Ovary (tissue), 9 donors: ENCODE measurements around the gene PRSS1. TPM values are rescaled to one million over a fixed set of nuclear protein-coding genes. Genes with fewer than 3 reads are reported as not detected.

Source experiments
- DNase-seq, 5 donors: peaks; one replicate each; pipeline ENCODE4 v3.0.0-alpha.2; 2019 to 2020
- H3K27ac ChIP-seq, 2 donors: fragments of 200-600 bp; one replicate each; pipeline versions ENCODE4 v1.5.1 to v1.8.0; 2019 to 2022
- H3K27me3 ChIP-seq: fragments of 200-600 bp; one replicate; pipeline ENCODE4 v1.8.0; 2022
- H3K36me3 ChIP-seq: fragments of 200-600 bp; sonication (generic); one replicate; pipeline ENCODE4 v1.5.1; 2019
- H3K4me1 ChIP-seq: one replicate; pipeline ENCODE4 v1.8.1; 2013; ENCODE audit warnings: mild to moderate bottlenecking, moderate library complexity; ENCODE audit not compliant: insufficient read depth
- H3K4me3 ChIP-seq: fragments of 200-600 bp; sonication (generic); one replicate; pipeline ENCODE4 v1.5.1; 2017
- H3K9me3 ChIP-seq, 2 donors: fragments of 200-600 bp in 1 of 2; sonication (generic) in 1 of 2; one replicate each; pipeline versions ENCODE4 v1.5.1 to v1.8.1; 2013 to 2019; ENCODE audit warnings: mild to moderate bottlenecking in 1 of 2, moderate library complexity in 1 of 2
- CTCF ChIP-seq, 3 donors: fragments of 450-650 bp in 2 of 3; fragments of 200-600 bp in 1 of 3; IDR thresholded peaks; one replicate each; pipeline versions ENCODE4 v1.5.1 to v1.8.0; 2016 to 2022; ENCODE audit warnings: antibody characterized with exemption in 3 of 3, mild to moderate bottlenecking in 1 of 3
- EP300 ChIP-seq: sonication (generic); formaldehyde crosslinking; IDR thresholded peaks from one replicate; pipeline ENCODE4 v1.6.1; 2017; ENCODE audit warnings: antibody characterized with exemption
- POLR2A ChIP-seq: fragments of 450-650 bp; IDR thresholded peaks from one replicate; pipeline ENCODE4 v1.6.1; 2017; ENCODE audit warnings: antibody characterized with exemption, mild to moderate bottlenecking, moderate library complexity
- WGBS, 3 donors: extraction: QIAGEN DNeasy Blood & Tissue Kit in 1 of 3; methylation state at CpG; one replicate each; pipeline versions ENCODE4 v1.1.5 to v1.1.7; 2013 to 2017; 5-methylcytosine and 5-hydroxymethylcytosine counted together
- intact Hi-C, 4 donors: fragments of 100-400 bp; cut with DNase I; formaldehyde crosslinking; loops; one replicate each; pipeline versions ENCODE4 v1.11.0 to v1.15.1; 2022 to 2023
- polyA plus RNA-seq, 2 donors: library from polyadenylated mRNA; stranded (reverse); fragments of 200-250 nt in 1 of 2; fragments of 350-450 nt in 1 of 2; fragmentation: Illumina TruSeq in 1 of 2; extraction: RNeasy Lipid Tissue Mini Kit (QIAGEN cat#74804) in 1 of 2; gene quantifications; one replicate each; pipeline ENCODE4 v1.2.3, GENCODE V29; 2013 to 2014
- small RNA-seq: library from RNA; depleted of rRNA; stranded (forward); fragments of <200 nt; gene quantifications from one replicate; pipeline ENCODE3, GENCODE V24; 2016
- total RNA-seq, 7 donors: library from RNA; depleted of rRNA in 2 of 7; stranded (reverse); fragments of >200 nt in 2 of 7; fragmentation: NEBNext Ultra II Directional in 3 of 7; extraction: Animal tissue kit (Norgen Biotek cat#: 25700) in 3 of 7; gene quantifications; one replicate each; pipeline versions ENCODE4 v1.1.0 to v1.2.4, GENCODE V29; 2016 to 2023
- donor health status: DM: no; HTN: no; CAD: no; lungs with moderate emphysema.
- donor health status: DM: no; HTN: no; CAD: no.
- donor health status: Bipolar disorder and iron deficiency.
- donor health status: DM: yes; HTN: yes; CAD: no.
- donor health status: DM: no; HTN: no; CAD: no.
- donor health status: DM: yes; HTN: yes; CAD: no.

PRSS1 gene
- total and polyA plus RNA-seq, 9 donors, result 0.15 to 35.0 (median 2.6) TPM; not detected in 4

- no peak for DNase-seq
- intact Hi-C loops, result no loop called here
- H3K9me3 ChIP-seq, result no peaks in the 10 kb centered on the region
- 93 to 95% (median 94%) methylated on average over 8 of the region's 8 CpGs for WGBS, 3 donors
- H3K4me1 ChIP-seq, result no peaks in the 10 kb centered on the region
- H3K27ac ChIP-seq, result no peak overlapping the region
- no peaks in the 10 kb centered on the region for H3K27me3 ChIP-seq
- H3K4me3 ChIP-seq, result no peak overlapping the region
- TF ChIP-seq POLR2A, result no peak
- no peak for TF ChIP-seq CTCF (IDR thresholded peaks at IDR 0.05)
- H3K36me3 ChIP-seq, result no peaks in the 10 kb centered on the region
These were observed 52.5 kb downstream of the PRSS1 start for GRCh38 chr7:142801601-142802295.

- H3K27me3 ChIP-seq, result no peaks in the 10 kb centered on the region
- whole genome bisulfite sequencing, 3 donors, result 89 to 92% (median 92%) methylated on average over 3 of the region's 3 CpGs
These were observed 53.0 kb downstream of the PRSS1 start for GRCh38 chr7:142802301-142802700.

More at GRCh38 chr7:142802301-142802700, 53.0 kb downstream of the PRSS1 start:
- intact Hi-C loops, result no loop called here
- DNase-seq, result no peak
- TF ChIP-seq CTCF (IDR thresholded peaks at IDR 0.05), result no peak
- TF ChIP-seq POLR2A, result no peak
- TF ChIP-seq EP300, result no peak
- Histone ChIP-seq H3K9me3 (no peaks in the 10 kb centered on the region), H3K27ac (no peak overlapping the region), H3K4me1 (no peaks in the 10 kb centered on the region), H3K36me3 (no peaks in the 10 kb centered on the region), H3K4me3 (no peak overlapping the region)

Small RNA genes lying within 50 kb of the gene (small RNA-seq; reads per million reads assigned to genes)
- not detected for gene TRBD1
- not detected for gene TRBJ1-1
- not detected for gene TRBJ1-2
- gene TRBJ1-3, result not detected
- gene TRBJ1-4, result not detected
- gene TRBJ1-5, result not detected
- gene TRBJ1-6, result not detected
- not detected for gene TRBJ2-1
- not detected for gene TRBJ2-2
- gene TRBJ2-2P, result not detected
- not detected for gene TRBJ2-3
- gene TRBJ2-4, result not detected
- gene TRBJ2-5, result not detected
- gene TRBJ2-6, result not detected
- not detected for gene TRBJ2-7

Other genes with a start within 250 kb of the PRSS1 start
- 10 to 100 TPM in 2 of 7 donors, 1 to 10 TPM in 3, not detected in 2; 1.4 to 90.0 (median 5.3) TPM for gene PRSS2, start 21.5 kb downstream of the PRSS1 start, total RNA-seq
- 1 to 10 TPM in 1 of 2 donors, not detected in 1; 1.5 TPM for gene PRSS2, start 21.5 kb downstream of the PRSS1 start, polyA plus RNA-seq
- 10 to 100 TPM; 17.9 to 41.1 (median 31.9) TPM for gene EPHB6, start 105.6 kb downstream of the PRSS1 start, total RNA-seq
- 10 to 100 TPM; 10.7 to 14.1 TPM for gene EPHB6, start 105.6 kb downstream of the PRSS1 start, polyA plus RNA-seq
- gene TRPV6, start 136.3 kb downstream of the PRSS1 start, total RNA-seq, result 1 to 10 TPM in 2 of 7 donors, under 1 TPM in 1, not detected in 4; 0.51 to 9.7 (median 1.5) TPM
- gene TRPV6, start 136.3 kb downstream of the PRSS1 start, polyA plus RNA-seq, result under 1 TPM; 0.03 to 0.19 TPM
- gene TRPV5, start 184.3 kb downstream of the PRSS1 start, total RNA-seq, result not detected
- gene TRPV5, start 184.3 kb downstream of the PRSS1 start, polyA plus RNA-seq, result not detected
- gene LLCFC1, start 190.0 kb downstream of the PRSS1 start, total RNA-seq, result not detected
- gene LLCFC1, start 190.0 kb downstream of the PRSS1 start, polyA plus RNA-seq, result not detected
- 1 to 10 TPM in 2 of 7 donors, under 1 TPM in 4, not detected in 1; 0.20 to 2.5 (median 0.78) TPM for gene KEL, start 212.9 kb downstream of the PRSS1 start, total RNA-seq
- under 1 TPM; 0.11 to 0.13 TPM for gene KEL, start 212.9 kb downstream of the PRSS1 start, polyA plus RNA-seq